Mesendoderm (in vitro differentiated cells): ENCODE measurements around the gene MAPK9.

Experiments used
- DNase-seq: peaks from one replicate; pipeline ENCODE4 v3.0.0; 2013
- H2AK5ac ChIP-seq: 2 replicates; pipeline ENCODE4 v1.6.1; 2013; ENCODE audit warnings: low read length, inconsistent platforms
- H2BK120ac ChIP-seq: 2 replicates; pipeline ENCODE4 v1.6.1; 2013; ENCODE audit warnings: low read depth, mild to moderate bottlenecking, low read length, moderate library complexity, mixed read lengths
- H2BK15ac ChIP-seq: replicated peaks from 2 replicates; pipeline ENCODE4 v1.6.1; 2013; ENCODE audit warnings: low read depth, mild to moderate bottlenecking, moderate library complexity
- H2BK5ac ChIP-seq: 2 replicates; pipeline ENCODE4 v1.6.1; 2013; ENCODE audit warnings: low read length, inconsistent platforms
- H3K18ac ChIP-seq: 2 replicates; pipeline ENCODE4 v1.6.1; 2013; ENCODE audit warnings: mild to moderate bottlenecking, low read length, mixed read lengths
- H3K23ac ChIP-seq: one replicate; pipeline ENCODE4 v1.6.1; 2013; ENCODE audit warnings: low read length
- H3K27ac ChIP-seq: 2 replicates; pipeline ENCODE4 v1.5.1; 2013; ENCODE audit warnings: low read depth, mild to moderate bottlenecking, inconsistent platforms, low read length, moderate library complexity
- H3K27me3 ChIP-seq: 2 replicates; pipeline ENCODE4 v1.6.1; 2013; ENCODE audit warnings: low read length, control low read depth, mild to moderate bottlenecking, inconsistent platforms; ENCODE audit not compliant: insufficient read depth, poor library complexity
- H3K36me3 ChIP-seq: 2 replicates; pipeline ENCODE4 v1.6.1; 2013; ENCODE audit warnings: low read length, inconsistent platforms; ENCODE audit not compliant: control insufficient read depth, insufficient read depth
- H3K4ac ChIP-seq: one replicate; pipeline ENCODE4 v1.6.1; 2013; ENCODE audit warnings: low read depth, mild to moderate bottlenecking, low read length, moderate library complexity
- H3K4me1 ChIP-seq: 2 replicates; pipeline ENCODE4 v1.6.1; 2013; ENCODE audit warnings: low read depth, low read length, inconsistent platforms; ENCODE audit not compliant: control insufficient read depth
- H3K4me2 ChIP-seq: 2 replicates; pipeline ENCODE4 v1.6.1; 2013; ENCODE audit warnings: low read length
- H3K4me3 ChIP-seq: 2 replicates; pipeline ENCODE4 v1.5.1; 2013; ENCODE audit warnings: mild to moderate bottlenecking, low read length
- H3K56ac ChIP-seq: one replicate; pipeline ENCODE4 v1.6.1; 2013; ENCODE audit warnings: low read length
- H3K79me1 ChIP-seq: 2 replicates; pipeline ENCODE4 v1.6.1; 2013; ENCODE audit warnings: low read length, inconsistent platforms
- H3K79me2 ChIP-seq: 2 replicates; pipeline ENCODE4 v1.6.1; 2013; ENCODE audit warnings: mild to moderate bottlenecking, low read length; ENCODE audit not compliant: control insufficient read depth, insufficient read depth
- H3K9ac ChIP-seq: 2 replicates; pipeline ENCODE4 v1.6.1; 2013; ENCODE audit warnings: low read length, inconsistent platforms
- H4K5ac ChIP-seq: one replicate; pipeline ENCODE4 v1.6.1; 2013; ENCODE audit warnings: low read length
- H4K8ac ChIP-seq: one replicate; pipeline ENCODE4 v1.6.1; 2013; ENCODE audit warnings: low read depth, mild to moderate bottlenecking, control low read depth, low read length, moderate library complexity
- WGBS: extraction: QIAGEN DNeasy Blood & Tissue Kit; methylation state at CpG from one replicate; pipeline ENCODE4 v1.1.7; 2013; ENCODE audit warnings: low lambda C conversion rate, missing lambda C conversion rate; ENCODE audit not compliant: insufficient coverage; ENCODE audit errors: extremely low coverage; 5-methylcytosine and 5-hydroxymethylcytosine counted together

The MAPK9 gene

GRCh38 chr5:180290568-180291233 lies 1.2 kb downstream of the MAPK9 start:
- WGBS, result no CpG with 5 or more reads among the region's 13 CpGs
- Histone ChIP-seq H3K27me3 (no peaks in the 10 kb centered on the region), H3K4me1 (peaks cover 9% of the 10 kb centered on the region), H3K27ac (no peak overlapping the region), H3K56ac (peak overlapping the region; percentile 18), H3K36me3 (no peaks in the 10 kb centered on the region), H3K9ac (peak overlapping the region; percentile 61), H4K5ac (no peak overlapping the region), H2BK15ac (no peak overlapping the region), H3K4ac (no peak overlapping the region), H3K4me2 (peak overlapping the region; percentile 63), H2AK5ac (no peak overlapping the region), H3K79me2 (peaks cover 32% of the 10 kb centered on the region), H3K23ac (no peak overlapping the region), H2BK120ac (no peak overlapping the region), H4K8ac (no peak overlapping the region), H2BK5ac (no peak overlapping the region), H3K18ac (no peak overlapping the region), H3K4me3 (peak overlapping the region; percentile 22), H3K79me1 (peaks cover 20% of the 10 kb centered on the region)
- no peak for DNase-seq

- peak overlapping the region; percentile 36 for H2AK5ac ChIP-seq
- no peak overlapping the region for H3K18ac ChIP-seq
- H3K4me3 ChIP-seq, result no peak overlapping the region
- no CpG with 5 or more reads among the region's 5 CpGs for WGBS
- peaks cover 9% of the 10 kb centered on the region for H3K4me1 ChIP-seq
- no peak overlapping the region for H3K56ac ChIP-seq
- no peak overlapping the region for H2BK15ac ChIP-seq
- peak overlapping the region; percentile 5 for H3K4me2 ChIP-seq
- H3K27ac ChIP-seq, result no peak overlapping the region
- H3K4ac ChIP-seq, result no peak overlapping the region
- peaks cover 34% of the 10 kb centered on the region for H3K79me2 ChIP-seq
- peaks cover 23% of the 10 kb centered on the region for H3K79me1 ChIP-seq
- no peak overlapping the region for H2BK5ac ChIP-seq
- no peak overlapping the region for H2BK120ac ChIP-seq
- DNase-seq, result no peak
- H3K36me3 ChIP-seq, result no peaks in the 10 kb centered on the region
- H4K5ac ChIP-seq, result no peak overlapping the region
- H3K23ac ChIP-seq, result no peak overlapping the region
- no peak overlapping the region for H3K9ac ChIP-seq
- H3K27me3 ChIP-seq, result no peaks in the 10 kb centered on the region
- H4K8ac ChIP-seq, result no peak overlapping the region
Measured at GRCh38 chr5:180289966-180290365, 1.9 kb downstream of the MAPK9 start.

- Histone ChIP-seq H4K8ac (no peak overlapping the region), H3K23ac (peak overlapping the region; percentile 15), H3K4me3 (no peak overlapping the region), H4K5ac (no peak overlapping the region), H3K79me2 (peaks cover 34% of the 10 kb centered on the region), H3K18ac (no peak overlapping the region), H3K79me1 (peaks cover 21% of the 10 kb centered on the region), H3K4me1 (peaks cover 9% of the 10 kb centered on the region), H3K36me3 (no peaks in the 10 kb centered on the region), H2BK120ac (no peak overlapping the region), H3K4me2 (no peak overlapping the region), H2BK15ac (no peak overlapping the region), H3K27me3 (no peaks in the 10 kb centered on the region), H3K27ac (peak overlapping the region; percentile 13), H2AK5ac (no peak overlapping the region), H2BK5ac (no peak overlapping the region), H3K56ac (no peak overlapping the region), H3K4ac (no peak overlapping the region), H3K9ac (no peak overlapping the region)
- peak; percentile 55 for DNase-seq
- WGBS, result no CpG with 5 or more reads among the region's 3 CpGs
Measured at GRCh38 chr5:180289433-180289832, 2.5 kb downstream of the MAPK9 start.

- peaks cover 35% of the 10 kb centered on the region for H3K79me2 ChIP-seq
- H3K23ac ChIP-seq, result no peak overlapping the region
- no CpG with 5 or more reads among the region's 7 CpGs for WGBS
- H3K27me3 ChIP-seq, result no peaks in the 10 kb centered on the region
- no peak overlapping the region for H2BK5ac ChIP-seq
- H3K4me1 ChIP-seq, result peaks cover 7% of the 10 kb centered on the region
- no peak overlapping the region for H2AK5ac ChIP-seq
- H3K27ac ChIP-seq, result no peak overlapping the region
- H3K4me2 ChIP-seq, result no peak overlapping the region
- H3K9ac ChIP-seq, result no peak overlapping the region
- no peak overlapping the region for H3K4me3 ChIP-seq
- no peak overlapping the region for H3K56ac ChIP-seq
- H3K36me3 ChIP-seq, result no peaks in the 10 kb centered on the region
- no peak overlapping the region for H3K4ac ChIP-seq
- H3K79me1 ChIP-seq, result peaks cover 23% of the 10 kb centered on the region
- no peak overlapping the region for H2BK120ac ChIP-seq
- no peak overlapping the region for H3K18ac ChIP-seq
- H2BK15ac ChIP-seq, result no peak overlapping the region
- no peak overlapping the region for H4K5ac ChIP-seq
- no peak overlapping the region for H4K8ac ChIP-seq
- no peak for DNase-seq
Measured at GRCh38 chr5:180287868-180288267, 4.0 kb downstream of the MAPK9 start.

- Histone ChIP-seq H2BK15ac (no peak overlapping the region), H3K4me3 (no peak overlapping the region), H3K36me3 (no peaks in the 10 kb centered on the region), H2BK120ac (no peak overlapping the region), H3K4me1 (peaks cover 7% of the 10 kb centered on the region), H3K23ac (no peak overlapping the region), H3K27me3 (no peaks in the 10 kb centered on the region), H3K4ac (no peak overlapping the region), H3K18ac (no peak overlapping the region), H3K79me2 (peaks cover 40% of the 10 kb centered on the region), H3K56ac (no peak overlapping the region), H4K8ac (no peak overlapping the region), H3K9ac (no peak overlapping the region), H3K4me2 (no peak overlapping the region), H2BK5ac (no peak overlapping the region), H4K5ac (no peak overlapping the region), H2AK5ac (no peak overlapping the region), H3K79me1 (peaks cover 28% of the 10 kb centered on the region), H3K27ac (no peak overlapping the region)
- DNase-seq, result no peak
- no CpG with 5 or more reads among the region's 2 CpGs for WGBS
Measured at GRCh38 chr5:180287404-180287803, 4.5 kb downstream of the MAPK9 start.

GRCh38 chr5:180284149-180284548 lies 7.7 kb downstream of the MAPK9 start:
- H3K9ac ChIP-seq, result no peak overlapping the region
- WGBS, result no CpG with 5 or more reads among the region's 10 CpGs

More at GRCh38 chr5:180284149-180284548, 7.7 kb downstream of the MAPK9 start:
- Histone ChIP-seq H2AK5ac (no peak overlapping the region), H3K18ac (no peak overlapping the region), H3K79me1 (peaks cover 28% of the 10 kb centered on the region), H3K23ac (no peak overlapping the region), H3K56ac (no peak overlapping the region), H3K27ac (no peak overlapping the region), H2BK5ac (no peak overlapping the region), H4K8ac (no peak overlapping the region), H3K4me3 (no peak overlapping the region), H2BK15ac (no peak overlapping the region), H3K79me2 (peaks cover 24% of the 10 kb centered on the region), H3K4me2 (no peak overlapping the region), H3K36me3 (peaks cover 3% of the 10 kb centered on the region), H3K4ac (no peak overlapping the region), H2BK120ac (no peak overlapping the region), H4K5ac (no peak overlapping the region), H3K4me1 (peaks cover 7% of the 10 kb centered on the region), H3K27me3 (no peaks in the 10 kb centered on the region)
- no peak for DNase-seq
